Stimulated activated CD8-positive, alpha-beta memory T cell treated with anti-CD3 and anti-CD28 coated beads, Interleukin-15, amount 100 ng/mL, for 1 hour (primary cell): Measurements from ENCODE around the gene MCM8.

Source experiments
- DNase-seq: peaks from one replicate; pipeline ENCODE4 v3.0.0-alpha.2; 2020; ENCODE audit warnings: low read depth

The MCM8 gene

GRCh38 chr20:5950271-5951031, at the start of gene MCM8, which contains the start of gene TRMT6:
TSS of gene MCM8 (plus strand) at chr20:5950652. CDS start at chr20:5952016, 1,364 bp downstream.
TSS of gene TRMT6 (minus strand) at chr20:5950533. CDS start at chr20:5950405, 128 bp downstream.
- peak; percentile 92 for DNase-seq

GRCh38 chr20:5900908-5901307, 49.5 kb upstream of the MCM8 start:
- no peak for DNase-seq

- no peak for DNase-seq
Observed at GRCh38 chr20:5908981-5909380, 41.5 kb upstream of the MCM8 start.

DNA sequence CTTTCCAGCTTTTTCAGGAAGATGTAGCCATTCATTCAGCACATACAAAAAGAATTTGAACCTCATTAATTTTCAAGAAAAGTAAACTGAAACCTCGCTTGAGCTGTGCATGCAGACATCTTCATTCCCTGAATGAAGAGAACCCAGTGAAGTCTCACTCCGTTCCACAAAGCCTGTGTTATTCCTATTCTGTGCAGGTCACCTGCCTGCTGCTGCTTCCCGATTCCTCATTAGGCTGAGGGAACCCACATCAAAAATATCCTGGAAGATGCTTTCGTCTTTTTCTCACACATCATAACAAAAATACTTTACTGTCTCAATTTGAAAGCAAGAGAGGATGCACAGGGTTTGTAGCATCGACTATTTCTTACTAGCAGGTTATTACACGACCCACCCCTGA, 40.3 kb upstream of the MCM8 start:
- no peak for DNase-seq

- DNase-seq = no peak
Observed at GRCh38 chr20:5913166-5913565, 37.3 kb upstream of the MCM8 start.

DNA sequence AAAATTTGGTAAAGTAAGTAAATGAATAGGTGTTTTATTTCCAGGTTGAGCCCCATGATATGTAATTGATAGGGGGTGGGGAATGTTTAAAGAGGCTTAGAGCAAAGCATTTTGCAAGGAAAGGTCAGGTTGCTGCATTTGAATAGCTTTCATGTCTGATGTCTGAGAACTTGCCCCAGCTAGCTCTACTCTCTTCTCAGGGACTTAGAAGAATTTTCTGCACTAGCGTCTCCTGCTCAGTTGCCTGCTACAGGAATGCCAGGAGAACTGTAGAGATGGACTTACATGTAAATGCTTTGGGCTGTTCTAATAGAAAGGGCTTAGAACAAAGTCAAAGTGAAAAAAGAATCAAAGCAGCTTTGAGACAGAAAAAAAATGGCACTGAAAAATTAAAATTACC, 35.6 kb upstream of the MCM8 start:
- DNase-seq = no peak

GRCh38 chr20:5918856-5919625, 31.4 kb upstream of the MCM8 start:
- no peak for DNase-seq

- DNase-seq = no peak
Observed at GRCh38 chr20:5919626-5920544, 30.6 kb upstream of the MCM8 start.

GRCh38 chr20:5920581-5920980, 29.9 kb upstream of the MCM8 start:
- no peak for DNase-seq

DNA sequence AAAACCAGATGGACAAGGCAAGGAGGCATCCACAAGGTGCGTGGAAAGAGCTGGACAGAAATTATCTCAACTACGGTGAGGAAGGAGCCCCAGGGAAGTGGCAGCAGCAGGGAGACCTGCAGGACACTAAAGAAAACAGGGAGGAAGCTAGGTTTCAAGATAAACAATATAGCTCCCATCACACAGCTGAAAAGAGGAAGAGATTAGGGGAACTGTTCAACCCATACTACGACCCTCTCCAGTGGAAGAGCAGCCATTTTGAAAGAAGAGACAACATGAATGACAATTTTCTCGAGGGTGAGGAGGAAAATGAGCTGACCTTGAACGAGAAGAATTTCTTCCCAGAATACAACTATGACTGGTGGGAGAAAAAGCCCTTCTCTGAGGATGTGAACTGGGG, 27.0 kb upstream of the MCM8 start:
- no peak for DNase-seq

DNA sequence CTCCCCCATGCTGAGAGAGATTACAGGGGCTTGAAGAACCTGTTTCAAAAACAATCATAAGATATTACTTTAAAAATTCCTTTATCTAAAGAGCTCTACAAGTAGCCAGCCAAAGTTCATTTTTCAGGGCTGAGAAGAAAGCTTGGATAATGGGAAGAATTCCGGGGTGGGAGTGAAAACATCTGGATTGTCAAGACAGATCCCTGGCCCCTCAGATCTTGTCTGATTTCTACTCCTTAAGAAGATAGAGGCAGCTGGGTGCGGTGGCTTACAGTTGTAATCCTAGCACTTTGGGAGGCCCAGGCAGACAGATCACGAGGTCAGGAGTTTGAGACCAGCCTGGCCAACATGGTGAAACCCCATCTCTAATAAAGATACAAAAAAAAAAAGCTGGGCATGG, 24.9 kb upstream of the MCM8 start:
- DNase-seq = no peak

- DNase-seq = no peak
Observed at GRCh38 chr20:5927749-5928462, 22.5 kb upstream of the MCM8 start.

- no peak for DNase-seq
Observed at GRCh38 chr20:5928836-5929715, 21.4 kb upstream of the MCM8 start.

DNA sequence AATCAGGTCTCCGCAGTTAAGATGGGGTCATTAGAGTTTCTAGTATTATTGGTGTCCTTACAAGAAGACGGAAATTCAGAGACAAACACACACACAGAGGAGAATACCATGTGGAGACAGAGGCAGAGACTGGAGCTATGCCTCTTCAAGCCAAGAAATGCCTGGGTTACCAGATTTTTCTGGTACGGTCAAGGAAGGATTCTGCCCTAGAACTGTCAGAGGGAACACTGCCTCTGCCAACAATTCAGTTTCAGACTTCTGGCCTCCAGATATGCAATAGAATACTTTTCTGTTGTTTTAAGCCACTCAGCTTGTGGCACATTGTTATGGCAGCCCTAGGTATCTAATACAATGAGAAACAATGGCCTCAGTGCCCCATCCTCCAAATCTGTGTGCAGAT, 19.0 kb upstream of the MCM8 start:
- DNase-seq = no peak

GRCh38 chr20:5932796-5933195, 17.7 kb upstream of the MCM8 start:
- DNase-seq = no peak

DNA sequence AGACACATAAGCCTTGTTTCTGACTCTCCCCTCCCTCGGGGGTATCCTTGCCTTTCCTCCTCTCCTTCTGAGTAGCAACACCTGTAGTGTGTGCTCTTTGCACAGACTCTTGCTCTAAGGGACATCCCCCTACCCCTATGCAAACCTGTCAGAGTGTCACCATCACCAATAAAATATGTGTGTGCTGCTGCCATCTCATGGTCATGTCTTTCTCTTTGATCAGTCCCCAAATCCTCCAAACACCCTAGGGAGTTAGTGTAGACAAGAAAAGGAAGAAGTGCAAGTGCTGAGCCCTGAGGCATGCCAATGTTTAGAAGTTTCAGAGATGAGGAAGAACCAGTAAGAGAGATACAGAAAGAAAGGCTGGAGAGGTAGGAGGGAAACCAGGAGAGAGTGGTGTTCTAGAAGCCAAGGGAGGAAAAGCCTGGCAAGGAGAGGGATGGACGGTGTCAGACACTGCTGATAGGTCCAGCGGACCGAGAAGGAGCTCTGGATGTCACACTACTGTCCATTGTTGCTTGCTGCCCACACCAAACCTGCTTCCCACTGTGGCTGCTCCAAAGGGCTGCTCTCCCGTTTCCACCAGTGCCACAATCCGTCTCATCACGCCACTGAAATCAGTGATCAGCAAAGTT, 16.5 kb upstream of the MCM8 start:
- DNase-seq = no peak

GRCh38 chr20:5935384-5935783, 15.1 kb upstream of the MCM8 start:
- DNase-seq = no peak

DNA sequence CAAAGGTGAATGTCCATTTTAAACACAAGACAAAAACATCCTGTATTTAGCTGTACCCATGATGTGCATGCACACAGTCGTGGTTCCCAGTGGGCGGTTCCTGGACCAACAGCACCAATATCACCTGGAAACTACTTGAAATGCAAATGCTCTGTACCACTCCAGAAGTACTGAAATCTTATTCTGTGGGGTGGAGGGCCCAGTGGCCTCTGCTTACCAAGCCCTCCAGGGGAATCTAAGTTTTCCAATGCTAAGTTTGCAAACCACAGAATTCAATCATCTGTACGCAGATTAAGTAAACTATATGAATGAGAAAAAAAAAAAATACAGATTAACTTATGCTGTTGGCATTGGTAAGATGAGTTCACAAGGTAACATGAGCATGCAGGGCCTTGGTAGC, 14.2 kb upstream of the MCM8 start:
- no peak for DNase-seq

- DNase-seq = no peak
Observed at GRCh38 chr20:5938456-5939029, 11.9 kb upstream of the MCM8 start.

GRCh38 chr20:5945963-5946362, 4.5 kb upstream of the MCM8 start:
- DNase-seq = no peak
